Hippocampal formation (tissue), 2 donors: ENCODE results near the gene PRSS1.
"Not testable (repeated sequence)": the region's sequence is repeated elsewhere in the genome, so short reads cannot be mapped to it uniquely, and the experiment has no call there.

Experiments used
- DNase-seq, 2 donors: peaks; one replicate each; lab custom pipeline; 2025; lab: John Stamatoyannopoulos, UW

Gene PRSS1

DNA sequence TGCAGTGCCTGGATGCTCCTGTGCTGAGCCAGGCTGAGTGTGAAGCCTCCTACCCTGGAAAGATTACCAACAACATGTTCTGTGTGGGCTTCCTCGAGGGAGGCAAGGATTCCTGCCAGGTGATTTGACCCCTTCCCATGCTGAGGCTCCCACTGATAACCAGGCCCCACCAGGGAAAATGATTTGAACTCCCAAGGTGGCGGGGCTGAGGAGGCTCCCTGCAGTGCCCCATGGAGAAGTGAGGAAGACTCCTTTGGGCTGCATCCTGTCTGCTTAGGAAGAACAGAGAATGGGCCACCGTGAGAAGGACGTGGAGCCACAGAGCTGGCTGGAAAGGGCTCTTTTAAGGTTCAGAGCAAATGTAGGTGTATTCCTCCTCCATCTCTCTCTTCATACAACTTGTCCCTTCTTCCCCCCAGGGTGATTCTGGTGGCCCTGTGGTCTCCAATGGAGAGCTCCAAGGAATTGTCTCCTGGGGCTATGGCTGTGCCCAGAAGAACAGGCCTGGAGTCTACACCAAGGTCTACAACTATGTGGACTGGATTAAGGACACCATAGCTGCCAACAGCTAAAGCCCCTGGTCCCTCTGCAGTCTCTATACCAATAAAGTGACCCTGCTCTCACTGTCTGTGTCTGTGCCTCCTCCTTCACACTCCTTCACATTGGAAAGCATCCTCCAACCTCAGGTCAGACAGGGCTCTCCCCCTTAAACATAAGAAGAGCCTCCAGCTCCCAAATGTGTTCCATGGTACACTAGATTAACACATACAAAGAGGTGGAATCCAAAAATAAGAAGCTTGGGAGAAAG, 24.9 kb downstream of the PRSS1 start:
- no peak for DNase-seq

- DNase-seq: no peak
These were observed 25.6 kb downstream of the PRSS1 start for GRCh38 chr7:142774826-142775225.

GRCh38 chr7:142775351-142776115, 26.3 kb downstream of the PRSS1 start:
- not testable (repeated sequence) for DNase-seq

DNA sequence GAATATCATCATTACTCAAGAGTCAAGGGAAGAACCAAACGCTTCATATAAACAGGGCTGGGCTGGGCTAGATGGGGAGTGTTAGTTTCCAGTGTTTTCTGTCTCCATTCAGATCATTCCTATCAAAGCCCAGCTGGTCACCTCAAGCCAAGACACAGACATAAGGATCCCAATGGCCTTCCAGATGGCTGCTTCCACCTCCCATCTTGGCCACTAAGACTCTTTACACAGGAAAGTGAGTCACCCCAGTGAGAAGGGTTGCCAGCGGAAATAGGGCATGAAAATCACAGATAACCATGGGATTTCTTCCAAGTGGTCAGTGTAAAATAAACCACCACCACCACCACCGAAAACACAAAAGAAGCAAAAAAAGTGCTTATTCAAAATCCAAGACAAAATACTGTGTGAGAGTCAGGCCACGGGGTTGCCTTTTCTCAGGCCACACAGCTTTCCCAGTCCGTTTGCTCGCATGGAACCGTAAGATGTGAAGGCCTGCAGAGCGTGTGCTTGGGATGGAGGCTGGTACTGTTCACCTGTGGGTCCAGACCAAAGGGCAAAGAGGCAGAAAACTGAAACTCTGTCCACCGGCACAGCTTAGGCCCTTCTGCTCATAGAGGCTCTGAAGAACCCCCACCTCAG, 27.1 kb downstream of the PRSS1 start:
- no peak for DNase-seq

GRCh38 chr7:142776845-142777225, 27.6 kb downstream of the PRSS1 start:
- not testable (repeated sequence) for DNase-seq

DNA sequence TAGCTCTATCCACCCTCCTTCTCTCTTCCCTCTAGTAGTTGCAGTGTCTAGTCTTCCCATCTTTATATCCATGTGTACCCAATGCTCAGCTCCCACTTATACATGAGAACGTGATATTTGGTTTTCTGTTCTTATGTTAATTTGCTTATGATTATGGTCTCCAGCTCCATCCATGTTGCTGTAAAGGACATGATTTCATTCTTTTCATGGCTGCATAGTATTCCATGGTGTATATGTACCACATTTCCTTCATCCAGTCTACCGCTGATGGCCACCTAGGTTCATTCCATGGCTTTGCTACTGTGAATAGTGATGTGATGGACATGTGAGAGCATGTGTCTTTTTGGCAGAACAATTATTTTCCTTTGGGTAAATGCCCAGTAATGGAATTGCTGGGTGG, 28.0 kb downstream of the PRSS1 start:
- no peak for DNase-seq

- DNase-seq: peak; percentile 64 to 85
These were observed 33.9 kb downstream of the PRSS1 start for GRCh38 chr7:142782922-142783900.

DNA sequence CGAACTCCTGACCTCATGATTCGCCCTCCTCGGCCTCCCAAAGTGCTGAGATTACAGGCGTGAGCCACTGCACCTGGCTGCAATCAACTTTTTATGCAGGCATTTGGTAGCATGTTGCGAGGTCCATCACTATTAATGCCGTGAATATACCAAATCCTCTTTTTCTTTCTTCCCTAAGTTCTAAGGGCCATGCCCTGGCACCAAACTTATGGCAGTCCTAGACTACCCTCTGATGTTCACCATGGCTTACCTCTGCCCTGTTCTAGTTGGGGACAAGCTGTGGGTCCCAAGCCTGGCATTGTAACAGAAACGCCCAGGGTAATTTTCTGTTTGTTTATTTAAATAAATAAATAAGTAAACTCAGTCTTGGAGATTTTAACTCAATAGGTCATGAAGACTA, 34.8 kb downstream of the PRSS1 start:
- no peak for DNase-seq

- DNase-seq: no peak
These were observed 35.4 kb downstream of the PRSS1 start for GRCh38 chr7:142784716-142785115.

DNA sequence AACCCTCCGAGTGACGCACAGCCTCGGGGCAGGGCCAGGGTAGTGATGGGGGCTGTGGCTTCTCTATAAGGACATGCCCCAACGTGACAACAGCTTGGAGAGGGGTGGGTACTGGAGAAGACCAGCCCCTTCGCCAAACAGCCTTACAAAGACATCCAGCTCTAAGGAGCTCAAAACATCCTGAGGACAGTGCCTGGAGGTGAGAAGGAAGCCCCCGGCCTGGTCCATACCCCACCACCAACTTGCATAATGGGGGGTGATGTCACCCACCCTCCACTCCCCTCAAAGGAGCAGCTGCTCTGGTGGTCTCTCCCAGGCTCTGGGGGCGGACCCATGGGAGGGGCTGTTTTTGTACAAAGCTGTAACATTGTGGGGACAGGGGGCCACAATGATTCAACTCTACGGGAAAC, 36.6 kb downstream of the PRSS1 start:
- no peak for DNase-seq

DNA sequence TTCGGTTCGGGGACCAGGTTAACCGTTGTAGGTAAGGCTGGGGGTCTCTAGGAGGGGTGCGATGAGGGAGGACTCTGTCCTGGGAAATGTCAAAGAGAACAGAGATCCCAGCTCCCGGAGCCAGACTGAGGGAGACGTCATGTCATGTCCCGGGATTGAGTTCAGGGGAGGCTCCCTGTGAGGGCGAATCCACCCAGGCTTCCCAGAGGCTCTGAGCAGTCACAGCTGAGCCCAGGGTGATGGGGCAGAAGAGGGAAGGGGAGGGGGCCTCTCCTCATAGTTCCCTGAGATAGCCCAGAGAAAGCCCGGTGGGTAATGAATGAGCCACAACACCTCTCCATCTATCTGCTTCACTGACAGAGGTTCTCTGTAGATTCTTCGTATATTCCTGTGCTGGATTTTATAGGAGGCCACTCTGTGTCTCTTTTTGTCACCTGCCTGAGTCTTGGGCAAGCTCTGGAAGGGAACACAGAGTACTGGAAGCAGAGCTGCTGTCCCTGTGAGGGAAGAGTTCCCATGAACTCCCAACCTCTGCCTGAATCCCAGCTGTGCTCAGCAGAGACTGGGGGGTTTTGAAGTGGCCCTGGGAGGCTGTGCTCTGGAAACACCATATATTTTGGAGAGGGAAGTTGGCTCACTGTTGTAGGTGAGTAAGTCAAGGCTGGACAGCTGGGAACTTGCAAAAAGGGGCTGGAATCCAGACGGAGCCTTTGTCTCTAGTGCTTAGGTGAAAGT, 37.9 kb downstream of the PRSS1 start:
- no peak for DNase-seq

- no peak for DNase-seq
These were observed 38.5 kb downstream of the PRSS1 start for GRCh38 chr7:142787783-142788182.

GRCh38 chr7:142788303-142789289, 39.3 kb downstream of the PRSS1 start:
- DNase-seq: no peak

GRCh38 chr7:142789441-142789840, 40.2 kb downstream of the PRSS1 start:
- no peak for DNase-seq

- DNase-seq: no peak
These were observed 40.8 kb downstream of the PRSS1 start for GRCh38 chr7:142790056-142790455.

DNA sequence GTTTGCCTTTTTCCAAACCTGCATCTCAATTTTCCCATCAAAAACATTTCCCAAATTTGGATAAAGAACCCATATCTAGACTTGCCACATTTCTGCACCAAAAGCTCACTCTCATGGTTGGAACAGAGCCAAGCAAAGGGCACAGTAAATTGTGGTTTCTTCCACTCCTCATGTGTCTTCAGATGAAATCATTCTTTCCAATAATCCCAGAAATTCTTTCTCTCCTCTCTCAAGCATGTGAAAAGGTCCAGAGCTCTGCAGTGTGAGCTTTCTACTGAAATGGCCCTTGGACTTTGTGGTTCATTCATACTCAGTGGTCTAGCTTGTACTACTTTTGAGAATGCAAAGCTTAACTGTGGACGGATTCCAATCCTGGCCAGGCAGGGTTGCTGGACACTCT, 41.3 kb downstream of the PRSS1 start:
- no peak for DNase-seq

GRCh38 chr7:142791502-142791901, 42.2 kb downstream of the PRSS1 start:
- no peak for DNase-seq

- no peak for DNase-seq
These were observed 42.9 kb downstream of the PRSS1 start for GRCh38 chr7:142792129-142792528.

- DNase-seq: no peak
These were observed 43.3 kb downstream of the PRSS1 start for GRCh38 chr7:142792593-142792992.

DNA sequence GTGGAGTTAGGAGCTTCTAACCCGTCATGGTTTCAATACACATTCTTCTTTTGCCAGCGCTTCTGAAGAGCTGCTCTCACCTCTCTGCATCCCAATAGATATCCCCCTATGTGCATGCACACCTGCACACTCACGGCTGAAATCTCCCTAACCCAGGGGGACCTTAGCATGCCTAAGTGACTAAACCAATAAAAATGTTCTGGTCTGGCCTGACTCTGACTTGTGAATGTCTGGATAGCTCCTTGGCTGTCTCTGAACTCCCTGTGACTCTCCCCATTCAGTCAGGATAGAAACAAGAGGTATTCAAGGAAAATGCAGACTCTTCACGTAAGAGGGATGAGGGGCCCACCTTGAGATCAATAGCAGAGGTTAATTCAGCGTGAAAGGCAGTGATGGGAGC, 43.9 kb downstream of the PRSS1 start:
- DNase-seq: no peak
